HepG2 (cell line): ENCODE data around the gene CHMP6. TPM values are rescaled to one million over a fixed set of nuclear protein-coding genes. Genes with fewer than 3 reads are reported as not detected.

Source experiments
- EZH2 ChIP-seq: conservative IDR thresholded peaks from 2 replicates; pipeline ENCODE4 v1.6.1; 2012; ENCODE audit warnings: mild to moderate bottlenecking, low read depth, low read length, moderate library complexity
- KLF16 ChIP-seq, 2 experiments: sonication (generic) in 1 of 2; formaldehyde crosslinking in 1 of 2; IDR thresholded peaks; 2 replicates each; pipeline versions ENCODE4 v1.6.1 to v1.8.0; 2016 to 2023; ENCODE audit warnings: missing genetic modification reagents in 2 of 2, missing compliant biosample characterization in 1 of 2
- NR2F1 ChIP-seq, 2 experiments: fragments of 450-650 bp in 1 of 2; formaldehyde crosslinking in 1 of 2; IDR thresholded peaks; 2 replicates each; pipeline versions ENCODE4 v1.5.0 to v1.6.1; 2016 to 2020; ENCODE audit warnings: mild to moderate bottlenecking in 1 of 2, missing compliant biosample characterization in 1 of 2, missing genetic modification reagents in 1 of 2, moderate library complexity in 1 of 2
- XRCC5 ChIP-seq: fragments of 200-400 bp; formaldehyde crosslinking; optimal IDR thresholded peaks from 2 replicates; pipeline ENCODE3; 2017; ENCODE audit warnings: mild to moderate bottlenecking, low read length
- ZBTB33 ChIP-seq: sonication (generic); formaldehyde crosslinking; IDR thresholded peaks from 2 replicates; pipeline ENCODE4 v1.4.0; 2020; ENCODE audit warnings: missing genetic modification reagents
- ZFP90 ChIP-seq: sonication (generic); formaldehyde crosslinking; IDR thresholded peaks from 2 replicates; pipeline ENCODE4 v1.8.0; 2022; ENCODE audit warnings: missing genetic modification reagents, mild to moderate bottlenecking, inconsistent platforms, borderline replicate concordance
- ZNF33A ChIP-seq: sonication (generic); formaldehyde crosslinking; IDR thresholded peaks from 2 replicates; pipeline ENCODE4 v1.5.1; 2020; ENCODE audit warnings: missing genetic modification reagents, mild to moderate bottlenecking, moderate library complexity, borderline replicate concordance
- ZNF550 ChIP-seq: sonication (generic); formaldehyde crosslinking; IDR thresholded peaks from 2 replicates; pipeline ENCODE4 v1.4.0; 2020; ENCODE audit warnings: mild to moderate bottlenecking, missing genetic modification reagents, borderline replicate concordance
- ZNF766 ChIP-seq: sonication (generic); formaldehyde crosslinking; IDR thresholded peaks from 2 replicates; pipeline ENCODE4 v1.5.0; 2020; ENCODE audit warnings: missing genetic modification reagents, borderline replicate concordance
- polyA plus RNA-seq, 8 experiments: library from polyadenylated mRNA; depleted of rRNA in 3 of 8; stranded (reverse) in 7 of 8; unstranded in 1 of 8; fragments of >200 nt; fragmentation: Illumina TruSeq in 4 of 8; extraction: Trizol in 4 of 8; gene quantifications; 2 replicates each; pipeline versions ENCODE4 v1.2.1 to v1.2.3, GENCODE V29; 2011 to 2016; ENCODE audit warnings: low read depth in 4 of 8, missing spikeins in 1 of 8, mixed read lengths in 1 of 8; ENCODE audit not compliant: insufficient read depth in 1 of 8
- total RNA-seq, 5 experiments: library from RNA; depleted of rRNA; stranded (reverse); fragments of >200 nt; fragmentation: Illumina TruSeq; extraction: Trizol; gene quantifications; 2 replicates each; pipeline ENCODE4 v1.2.3, GENCODE V29; 2016; ENCODE audit warnings: low read depth in 1 of 5
- TF ChIP-seq, protein P1 (sequence below): sonication (generic); formaldehyde crosslinking; IDR thresholded peaks from 2 replicates; pipeline ENCODE4 v1.4.0; 2020; ENCODE audit warnings: missing genetic modification reagents
- TF ChIP-seq, protein P2 (sequence below): sonication (generic); formaldehyde crosslinking; IDR thresholded peaks from 2 replicates; pipeline ENCODE4 v1.5.0; 2020; ENCODE audit warnings: mild to moderate bottlenecking, missing genetic modification reagents

CHMP6 gene
- total and polyA plus RNA-seq, 2 of the 13 experiments (the other 11 are each of a cell fraction or from before 2014, with no cell fraction given) = 11.1 to 24.2 TPM

DNA sequence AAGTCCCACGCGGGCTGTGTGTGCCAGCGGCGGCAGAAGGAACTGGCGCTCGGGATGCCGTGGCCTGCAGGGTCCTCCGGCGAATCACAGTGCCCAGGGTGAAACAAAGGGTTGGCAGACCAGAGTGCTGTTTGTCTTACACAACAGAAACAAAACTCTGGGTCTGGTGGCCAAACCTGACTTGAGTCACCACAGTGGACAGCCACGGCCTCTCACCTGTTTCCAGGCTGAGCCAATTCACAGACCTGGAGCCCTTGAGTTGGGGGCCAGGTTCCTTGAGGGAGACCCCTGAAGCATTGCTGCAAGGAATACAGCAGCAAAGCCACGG lies 2.1 kb upstream of the CHMP6 start (continued):
- 0 out of 2 replicates have a peak, but pooled peaks have one; percentile 30 for TF ChIP-seq ZFP90
- no peak for TF ChIP-seq EZH2
- no peak for TF ChIP-seq XRCC5
- peak; percentile 2; the same call in 1 of the 2 replicates for TF ChIP-seq ZNF766
- peak; percentile 80; the same call in 1 of the 2 replicates for TF ChIP-seq ZNF550 (CRISPR knock-in tag)
- no peak for TF ChIP-seq ZNF33A
- peak; percentile 85; the same call in 1 of the 2 replicates for TF ChIP-seq ZBTB33 (CRISPR knock-in tag)
- TF ChIP-seq, protein P1, sequence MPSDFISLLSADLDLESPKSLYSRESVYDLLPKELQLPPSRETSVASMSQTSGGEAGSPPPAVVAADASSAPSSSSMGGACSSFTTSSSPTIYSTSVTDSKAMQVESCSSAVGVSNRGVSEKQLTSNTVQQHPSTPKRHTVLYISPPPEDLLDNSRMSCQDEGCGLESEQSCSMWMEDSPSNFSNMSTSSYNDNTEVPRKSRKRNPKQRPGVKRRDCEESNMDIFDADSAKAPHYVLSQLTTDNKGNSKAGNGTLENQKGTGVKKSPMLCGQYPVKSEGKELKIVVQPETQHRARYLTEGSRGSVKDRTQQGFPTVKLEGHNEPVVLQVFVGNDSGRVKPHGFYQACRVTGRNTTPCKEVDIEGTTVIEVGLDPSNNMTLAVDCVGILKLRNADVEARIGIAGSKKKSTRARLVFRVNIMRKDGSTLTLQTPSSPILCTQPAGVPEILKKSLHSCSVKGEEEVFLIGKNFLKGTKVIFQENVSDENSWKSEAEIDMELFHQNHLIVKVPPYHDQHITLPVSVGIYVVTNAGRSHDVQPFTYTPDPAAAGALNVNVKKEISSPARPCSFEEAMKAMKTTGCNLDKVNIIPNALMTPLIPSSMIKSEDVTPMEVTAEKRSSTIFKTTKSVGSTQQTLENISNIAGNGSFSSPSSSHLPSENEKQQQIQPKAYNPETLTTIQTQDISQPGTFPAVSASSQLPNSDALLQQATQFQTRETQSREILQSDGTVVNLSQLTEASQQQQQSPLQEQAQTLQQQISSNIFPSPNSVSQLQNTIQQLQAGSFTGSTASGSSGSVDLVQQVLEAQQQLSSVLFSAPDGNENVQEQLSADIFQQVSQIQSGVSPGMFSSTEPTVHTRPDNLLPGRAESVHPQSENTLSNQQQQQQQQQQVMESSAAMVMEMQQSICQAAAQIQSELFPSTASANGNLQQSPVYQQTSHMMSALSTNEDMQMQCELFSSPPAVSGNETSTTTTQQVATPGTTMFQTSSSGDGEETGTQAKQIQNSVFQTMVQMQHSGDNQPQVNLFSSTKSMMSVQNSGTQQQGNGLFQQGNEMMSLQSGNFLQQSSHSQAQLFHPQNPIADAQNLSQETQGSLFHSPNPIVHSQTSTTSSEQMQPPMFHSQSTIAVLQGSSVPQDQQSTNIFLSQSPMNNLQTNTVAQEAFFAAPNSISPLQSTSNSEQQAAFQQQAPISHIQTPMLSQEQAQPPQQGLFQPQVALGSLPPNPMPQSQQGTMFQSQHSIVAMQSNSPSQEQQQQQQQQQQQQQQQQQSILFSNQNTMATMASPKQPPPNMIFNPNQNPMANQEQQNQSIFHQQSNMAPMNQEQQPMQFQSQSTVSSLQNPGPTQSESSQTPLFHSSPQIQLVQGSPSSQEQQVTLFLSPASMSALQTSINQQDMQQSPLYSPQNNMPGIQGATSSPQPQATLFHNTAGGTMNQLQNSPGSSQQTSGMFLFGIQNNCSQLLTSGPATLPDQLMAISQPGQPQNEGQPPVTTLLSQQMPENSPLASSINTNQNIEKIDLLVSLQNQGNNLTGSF = no peak
- no peak for TF ChIP-seq KLF16 (CRISPR knock-in tag; IDR thresholded peaks at IDR 0.05)
- no peak for TF ChIP-seq NR2F1 (CRISPR knock-in tag; IDR thresholded peaks at IDR 0.05)
- TF ChIP-seq, protein P2, sequence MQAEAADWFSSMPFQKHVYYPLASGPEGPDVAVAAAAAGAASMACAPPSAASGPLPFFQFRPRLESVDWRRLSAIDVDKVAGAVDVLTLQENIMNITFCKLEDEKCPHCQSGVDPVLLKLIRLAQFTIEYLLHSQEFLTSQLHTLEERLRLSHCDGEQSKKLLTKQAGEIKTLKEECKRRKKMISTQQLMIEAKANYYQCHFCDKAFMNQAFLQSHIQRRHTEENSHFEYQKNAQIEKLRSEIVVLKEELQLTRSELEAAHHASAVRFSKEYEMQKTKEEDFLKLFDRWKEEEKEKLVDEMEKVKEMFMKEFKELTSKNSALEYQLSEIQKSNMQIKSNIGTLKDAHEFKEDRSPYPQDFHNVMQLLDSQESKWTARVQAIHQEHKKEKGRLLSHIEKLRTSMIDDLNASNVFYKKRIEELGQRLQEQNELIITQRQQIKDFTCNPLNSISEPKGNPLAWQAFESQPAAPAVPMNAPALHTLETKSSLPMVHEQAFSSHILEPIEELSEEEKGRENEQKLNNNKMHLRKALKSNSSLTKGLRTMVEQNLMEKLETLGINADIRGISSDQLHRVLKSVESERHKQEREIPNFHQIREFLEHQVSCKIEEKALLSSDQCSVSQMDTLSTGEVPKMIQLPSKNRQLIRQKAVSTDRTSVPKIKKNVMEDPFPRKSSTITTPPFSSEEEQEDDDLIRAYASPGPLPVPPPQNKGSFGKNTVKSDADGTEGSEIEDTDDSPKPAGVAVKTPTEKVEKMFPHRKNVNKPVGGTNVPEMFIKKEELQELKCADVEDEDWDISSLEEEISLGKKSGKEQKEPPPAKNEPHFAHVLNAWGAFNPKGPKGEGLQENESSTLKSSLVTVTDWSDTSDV (CRISPR knock-in tag) = peak; percentile 19; the same call in 1 of the 2 replicates
